ENCODE data around the gene PHRF1.
"Not testable (repeated sequence)": the region's sequence is repeated elsewhere in the genome, so short reads cannot be mapped to it uniquely, and the experiment has no call there.

Gene PHRF1

GRCh38 chr11:574031-574570, 2.2 kb upstream of the PHRF1 start:
- not testable (repeated sequence) for DNase-seq

GRCh38 chr11:574632-575312, 1.5 kb upstream of the PHRF1 start:
- no peak for DNase-seq

GRCh38 chr11:575313-575995, 816 bp upstream of the PHRF1 start:
- DNase-seq, result no peak

- DNase-seq, result no peak
These were observed 741 bp downstream of the PHRF1 start for GRCh38 chr11:576811-577610.

- no peak for DNase-seq
These were observed 1.3 kb downstream of the PHRF1 start for GRCh38 chr11:577611-577894.

- DNase-seq, result no peak
These were observed 2.2 kb downstream of the PHRF1 start for GRCh38 chr11:578276-579035.

GRCh38 chr11:579830-580601, 3.7 kb downstream of the PHRF1 start:
- no peak for DNase-seq

- DNase-seq, result no peak
These were observed 5.1 kb downstream of the PHRF1 start for GRCh38 chr11:581342-581741.

GRCh38 chr11:581752-582151, 5.5 kb downstream of the PHRF1 start:
- peak in 1 of 2 donors; percentile 16 for DNase-seq

GRCh38 chr11:584287-584686, 8.0 kb downstream of the PHRF1 start:
- DNase-seq, result no peak

- no peak for DNase-seq
These were observed 10.4 kb downstream of the PHRF1 start for GRCh38 chr11:586376-587316.

GRCh38 chr11:587546-587945, 11.3 kb downstream of the PHRF1 start:
- no peak for DNase-seq

- DNase-seq, result no peak
These were observed 11.7 kb downstream of the PHRF1 start for GRCh38 chr11:587978-588380.

- DNase-seq, result no peak
These were observed 13.5 kb downstream of the PHRF1 start for GRCh38 chr11:589798-590197.

- no peak for DNase-seq
These were observed 14.7 kb downstream of the PHRF1 start for GRCh38 chr11:590997-591396.

GRCh38 chr11:592501-592900, 16.2 kb downstream of the PHRF1 start:
- no peak for DNase-seq

GRCh38 chr11:592918-593317, 16.6 kb downstream of the PHRF1 start:
- DNase-seq, result no peak

GRCh38 chr11:593347-593746, 17.1 kb downstream of the PHRF1 start:
- DNase-seq, result no peak

GRCh38 chr11:595400-595799, 19.1 kb downstream of the PHRF1 start:
- DNase-seq, result no peak

GRCh38 chr11:596374-596773, 20.1 kb downstream of the PHRF1 start:
- no peak for DNase-seq

- no peak for DNase-seq
These were observed 21.0 kb downstream of the PHRF1 start for GRCh38 chr11:597166-597725.

Data from hippocampal formation (tissue), 2 donors.